Measurements from ENCODE around the gene RBCK1.
"Not testable (repeated sequence)": the region's sequence is repeated elsewhere in the genome, so short reads cannot be mapped to it uniquely, and the experiment has no call there.

RBCK1 gene

DNA sequence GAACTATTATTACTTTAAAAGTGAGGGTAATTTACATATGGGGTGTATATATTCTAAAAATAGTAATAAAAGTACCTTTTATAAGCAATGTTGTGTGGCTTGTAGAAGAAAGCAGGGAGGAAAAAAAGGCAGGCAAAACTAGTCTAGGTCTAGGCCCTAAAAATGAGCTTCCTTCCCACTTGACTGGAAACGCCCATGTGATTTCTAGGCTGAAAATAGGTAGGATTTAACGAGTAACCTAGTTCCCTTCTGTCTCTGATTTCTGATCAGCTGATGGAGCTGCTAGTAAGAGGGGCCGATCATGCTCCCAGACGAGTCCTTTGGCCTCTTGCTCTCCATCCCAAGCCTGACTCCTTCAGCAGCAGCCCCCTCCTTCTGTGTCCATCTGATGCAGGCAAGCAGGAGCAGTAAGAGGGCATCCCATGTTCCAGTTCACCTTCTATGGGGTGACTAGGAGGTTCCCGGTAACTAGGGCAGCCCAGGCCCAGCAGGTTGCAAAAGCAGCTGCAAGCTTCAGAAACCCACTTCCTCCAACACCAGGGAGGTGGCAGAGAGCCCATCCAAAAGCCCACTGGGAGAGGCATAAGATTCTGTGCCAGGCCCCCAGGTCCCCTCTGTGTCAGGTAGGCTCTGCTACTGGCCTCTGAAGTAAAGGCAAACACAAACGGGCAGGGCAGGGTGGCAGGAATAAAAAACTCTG lies 29.8 kb downstream of the RBCK1 start:
- H3K36me3 ChIP-seq (ENCODE audit: insufficient read depth, low read depth, low read length) = peaks cover 75% of the 10 kb centered on the region
- no peak overlapping the region for H3K4me3 ChIP-seq (ENCODE audit: low read length)

DNA sequence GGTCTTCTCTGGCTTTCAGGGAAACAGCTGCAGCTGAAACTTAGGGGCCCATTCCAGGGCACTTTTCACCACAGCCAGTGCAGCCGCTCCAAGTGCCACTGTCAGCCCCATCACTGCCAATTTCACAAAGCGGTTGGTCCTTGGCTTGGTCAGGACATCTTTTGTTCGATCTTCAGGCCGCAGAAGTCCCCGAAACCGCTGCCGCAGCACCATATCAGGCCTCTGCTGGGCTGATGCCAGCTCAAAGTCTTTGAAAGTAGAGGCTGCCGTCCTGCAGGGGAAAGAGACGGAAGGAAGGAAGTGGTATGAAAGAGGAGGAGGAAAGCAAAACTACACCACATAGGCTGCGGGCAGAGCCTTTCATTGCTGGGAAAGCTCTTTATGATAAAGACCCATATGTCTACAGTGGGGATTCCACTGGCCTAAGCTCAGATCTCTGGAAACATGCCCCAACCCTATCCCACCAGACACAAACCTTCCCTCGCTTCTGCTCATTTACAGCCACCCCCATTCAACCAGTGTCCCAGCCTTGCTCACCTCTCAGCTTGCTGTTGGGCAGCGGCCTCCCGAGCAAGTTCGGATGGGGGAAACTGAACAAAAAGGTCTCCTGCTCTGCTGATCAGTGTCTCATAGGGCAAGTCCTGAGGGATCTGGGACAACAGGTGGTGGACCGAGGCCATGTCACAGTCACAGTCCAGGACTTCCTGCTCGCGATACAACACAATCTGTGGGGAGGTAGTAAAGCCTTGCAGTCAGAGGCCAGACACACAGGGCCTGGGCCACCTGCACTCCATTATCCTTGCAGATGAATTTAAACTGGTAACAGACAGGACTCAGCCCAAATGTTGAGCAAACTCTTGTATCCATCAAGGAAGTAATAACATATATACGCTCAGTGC lies 30.7 kb downstream of the RBCK1 start:
- peaks cover 9% of the 10 kb centered on the region for H3K4me1 ChIP-seq (ENCODE audit: insufficient read depth, low read length)
- H3K9ac ChIP-seq (ENCODE audit: low read depth, low read length) = no peak overlapping the region
- no peaks in the 10 kb centered on the region for H3K9me3 ChIP-seq (ENCODE audit: insufficient read depth, low read depth, low read length)
- no peak overlapping the region for H3K27ac ChIP-seq (ENCODE audit: low read length)
- peaks cover 19% of the 10 kb centered on the region for H3K27me3 ChIP-seq (ENCODE audit: insufficient read depth, low read length)
- H3K4me3 ChIP-seq (ENCODE audit: low read length) = no peak overlapping the region
- H3K36me3 ChIP-seq (ENCODE audit: insufficient read depth, low read depth, low read length) = peaks cover 81% of the 10 kb centered on the region

More for the DNA sequence above, 29.8 kb downstream of the RBCK1 start:
- no peaks in the 10 kb centered on the region for H3K9me3 ChIP-seq (ENCODE audit: insufficient read depth, low read depth, low read length)
- H3K27me3 ChIP-seq (ENCODE audit: insufficient read depth, low read length) = peaks cover 28% of the 10 kb centered on the region
- peaks cover 13% of the 10 kb centered on the region for H3K4me1 ChIP-seq (ENCODE audit: insufficient read depth, low read length)
- no peak overlapping the region for H3K9ac ChIP-seq (ENCODE audit: low read depth, low read length)
- no peak overlapping the region for H3K27ac ChIP-seq (ENCODE audit: low read length)

DNA sequence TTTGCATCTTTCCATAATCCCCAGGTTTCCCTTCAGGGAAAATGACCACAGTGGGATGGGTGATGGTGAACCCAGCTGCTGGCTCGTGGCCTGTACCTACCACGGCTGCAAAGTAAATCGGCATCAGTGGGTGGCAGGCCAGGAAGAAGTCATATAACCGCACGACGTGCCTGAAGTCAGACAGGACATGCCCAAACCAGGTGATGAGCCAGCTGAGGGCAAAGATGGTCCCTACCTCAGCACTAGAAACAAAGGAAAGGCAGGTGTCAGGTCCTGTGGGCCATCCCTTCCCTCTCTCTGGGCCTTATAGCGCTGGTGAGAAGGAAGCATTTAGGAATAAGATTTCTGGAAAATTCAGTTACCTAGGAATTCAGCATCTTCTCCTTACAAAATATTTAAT lies 32.0 kb downstream of the RBCK1 start:
- Histone ChIP-seq H3K36me3 (ENCODE audit: insufficient read depth, low read depth, low read length) (peaks cover 90% of the 10 kb centered on the region), H3K27ac (ENCODE audit: low read length) (no peak overlapping the region), H3K9me3 (ENCODE audit: insufficient read depth, low read depth, low read length) (no peaks in the 10 kb centered on the region), H3K4me3 (ENCODE audit: low read length) (no peak overlapping the region), H3K4me1 (ENCODE audit: insufficient read depth, low read length) (no peaks in the 10 kb centered on the region), H3K9ac (ENCODE audit: low read depth, low read length) (no peak overlapping the region), H3K27me3 (ENCODE audit: insufficient read depth, low read length) (peaks cover 14% of the 10 kb centered on the region)

DNA sequence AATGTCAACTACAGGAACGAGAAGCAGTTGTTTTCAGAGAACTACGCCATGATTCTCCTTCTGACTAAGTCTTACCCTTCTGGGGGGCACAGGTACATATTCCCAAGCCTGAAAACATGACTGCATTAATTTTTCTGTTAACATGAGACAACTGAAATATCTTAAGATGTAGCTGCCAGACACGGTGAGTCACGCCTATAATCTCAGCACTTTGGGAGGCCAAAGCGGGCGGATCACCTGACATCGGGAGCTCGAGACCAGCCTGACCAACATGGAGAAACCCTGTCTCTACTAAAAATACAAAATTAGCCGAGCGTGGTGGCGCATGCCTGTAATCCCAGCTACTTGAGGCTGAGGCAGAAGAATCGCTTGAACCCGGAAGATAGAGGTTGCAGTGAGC lies 32.5 kb downstream of the RBCK1 start:
- H3K9me3 ChIP-seq (ENCODE audit: insufficient read depth, low read depth, low read length) = no peaks in the 10 kb centered on the region
- no peak overlapping the region for H3K9ac ChIP-seq (ENCODE audit: low read depth, low read length)
- H3K36me3 ChIP-seq (ENCODE audit: insufficient read depth, low read depth, low read length) = peaks cover 89% of the 10 kb centered on the region

DNA sequence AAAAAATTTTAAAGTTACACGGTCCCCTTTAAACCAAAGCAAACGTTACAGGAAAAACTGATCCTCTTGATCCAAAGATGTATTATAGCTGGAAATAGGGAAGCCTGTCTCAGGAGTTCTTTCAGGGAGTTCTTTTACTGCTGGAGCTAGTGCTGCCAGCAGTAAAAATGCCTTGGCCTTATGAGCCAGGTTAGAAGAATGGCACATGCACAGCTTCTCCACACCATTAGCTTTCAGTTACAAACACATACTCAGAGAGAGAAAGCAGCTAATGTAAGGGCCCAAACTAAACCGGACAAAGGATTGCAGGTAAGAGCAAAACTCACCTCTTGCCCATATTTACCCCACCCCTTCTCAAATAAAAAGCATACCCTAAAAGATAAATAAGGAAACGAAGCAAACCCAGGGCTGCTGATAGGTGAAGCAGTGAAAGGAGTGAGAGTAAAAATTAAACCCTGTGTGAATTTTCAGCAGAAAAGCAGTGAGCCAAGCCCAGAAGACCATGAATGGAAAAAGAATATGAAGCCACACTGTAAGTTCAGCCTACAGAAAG lies 35.2 kb downstream of the RBCK1 start:
- H3K4me1 ChIP-seq (ENCODE audit: insufficient read depth, low read length) = no peaks in the 10 kb centered on the region
- H3K4me3 ChIP-seq (ENCODE audit: low read length) = no peak overlapping the region
- H3K27me3 ChIP-seq (ENCODE audit: insufficient read depth, low read length) = no peaks in the 10 kb centered on the region
- no peaks in the 10 kb centered on the region for H3K9me3 ChIP-seq (ENCODE audit: insufficient read depth, low read depth, low read length)
- H3K27ac ChIP-seq (ENCODE audit: low read length) = no peak overlapping the region
- peaks cover 77% of the 10 kb centered on the region for H3K36me3 ChIP-seq (ENCODE audit: insufficient read depth, low read depth, low read length)
- H3K9ac ChIP-seq (ENCODE audit: low read depth, low read length) = no peak overlapping the region

More for the DNA sequence above, 32.5 kb downstream of the RBCK1 start:
- no peak overlapping the region for H3K27ac ChIP-seq (ENCODE audit: low read length)
- no peaks in the 10 kb centered on the region for H3K4me1 ChIP-seq (ENCODE audit: insufficient read depth, low read length)
- H3K4me3 ChIP-seq (ENCODE audit: low read length) = no peak overlapping the region
- H3K27me3 ChIP-seq (ENCODE audit: insufficient read depth, low read length) = peaks cover 9% of the 10 kb centered on the region

DNA sequence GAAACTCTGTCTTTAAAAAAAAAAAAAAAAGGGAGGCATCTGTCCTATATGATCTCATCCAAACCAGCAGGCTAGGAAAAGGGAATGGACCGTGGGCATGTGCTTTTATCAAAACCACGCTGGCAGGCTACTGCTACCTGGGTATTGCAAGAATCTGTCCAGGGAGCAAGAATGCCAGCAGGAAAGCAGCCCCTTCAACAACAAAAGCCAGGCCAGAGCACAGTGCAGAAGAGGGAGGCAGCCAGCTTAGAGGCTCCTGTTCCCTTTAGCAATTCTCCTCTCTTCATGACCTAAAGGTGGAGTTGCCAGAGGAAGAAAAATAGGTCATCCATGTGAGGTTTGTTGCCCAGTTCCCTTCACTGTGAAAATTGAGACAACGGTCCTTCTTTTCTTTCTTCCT lies 36.0 kb downstream of the RBCK1 start:
- no peaks in the 10 kb centered on the region for H3K4me1 ChIP-seq (ENCODE audit: insufficient read depth, low read length)
- H3K27me3 ChIP-seq (ENCODE audit: insufficient read depth, low read length) = no peaks in the 10 kb centered on the region
- H3K27ac ChIP-seq (ENCODE audit: low read length) = no peak overlapping the region
- peaks cover 69% of the 10 kb centered on the region for H3K36me3 ChIP-seq (ENCODE audit: insufficient read depth, low read depth, low read length)
- H3K9me3 ChIP-seq (ENCODE audit: insufficient read depth, low read depth, low read length) = no peaks in the 10 kb centered on the region
- H3K9ac ChIP-seq (ENCODE audit: low read depth, low read length) = no peak overlapping the region
- H3K4me3 ChIP-seq (ENCODE audit: low read length) = no peak overlapping the region

DNA sequence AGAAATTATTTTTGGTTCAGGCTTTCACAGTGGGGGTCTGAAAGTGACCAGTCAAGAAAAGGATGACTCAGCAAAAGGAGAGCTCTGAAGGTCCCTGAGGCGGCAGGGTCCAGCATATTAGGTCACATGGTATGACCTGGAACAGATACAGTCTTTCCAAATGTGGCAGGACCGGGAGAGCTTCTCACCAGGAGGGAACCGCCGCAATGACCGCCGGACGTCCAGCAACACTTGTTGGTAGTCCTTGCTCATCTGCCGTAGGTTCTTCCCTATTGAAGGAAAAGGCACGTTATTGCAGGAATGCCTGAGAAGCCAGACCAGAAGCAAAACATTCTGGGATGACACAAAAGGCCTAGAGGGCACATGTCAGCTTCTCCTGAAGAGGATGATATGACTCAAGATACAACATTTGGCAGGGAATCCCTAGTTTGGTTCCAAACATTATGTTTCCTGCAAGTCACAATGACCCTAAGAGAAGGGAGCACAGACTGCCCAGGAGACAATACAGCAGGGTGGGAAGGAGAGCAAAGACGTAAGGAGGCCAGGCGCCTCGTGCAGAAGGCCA lies 36.8 kb downstream of the RBCK1 start:
- H3K27me3 ChIP-seq (ENCODE audit: insufficient read depth, low read length) = no peaks in the 10 kb centered on the region
- H3K9ac ChIP-seq (ENCODE audit: low read depth, low read length) = no peak overlapping the region
- H3K9me3 ChIP-seq (ENCODE audit: insufficient read depth, low read depth, low read length) = no peaks in the 10 kb centered on the region
- peaks cover 61% of the 10 kb centered on the region for H3K36me3 ChIP-seq (ENCODE audit: insufficient read depth, low read depth, low read length)
- H3K4me1 ChIP-seq (ENCODE audit: insufficient read depth, low read length) = no peaks in the 10 kb centered on the region
- no peak overlapping the region for H3K27ac ChIP-seq (ENCODE audit: low read length)
- no peak overlapping the region for H3K4me3 ChIP-seq (ENCODE audit: low read length)

DNA sequence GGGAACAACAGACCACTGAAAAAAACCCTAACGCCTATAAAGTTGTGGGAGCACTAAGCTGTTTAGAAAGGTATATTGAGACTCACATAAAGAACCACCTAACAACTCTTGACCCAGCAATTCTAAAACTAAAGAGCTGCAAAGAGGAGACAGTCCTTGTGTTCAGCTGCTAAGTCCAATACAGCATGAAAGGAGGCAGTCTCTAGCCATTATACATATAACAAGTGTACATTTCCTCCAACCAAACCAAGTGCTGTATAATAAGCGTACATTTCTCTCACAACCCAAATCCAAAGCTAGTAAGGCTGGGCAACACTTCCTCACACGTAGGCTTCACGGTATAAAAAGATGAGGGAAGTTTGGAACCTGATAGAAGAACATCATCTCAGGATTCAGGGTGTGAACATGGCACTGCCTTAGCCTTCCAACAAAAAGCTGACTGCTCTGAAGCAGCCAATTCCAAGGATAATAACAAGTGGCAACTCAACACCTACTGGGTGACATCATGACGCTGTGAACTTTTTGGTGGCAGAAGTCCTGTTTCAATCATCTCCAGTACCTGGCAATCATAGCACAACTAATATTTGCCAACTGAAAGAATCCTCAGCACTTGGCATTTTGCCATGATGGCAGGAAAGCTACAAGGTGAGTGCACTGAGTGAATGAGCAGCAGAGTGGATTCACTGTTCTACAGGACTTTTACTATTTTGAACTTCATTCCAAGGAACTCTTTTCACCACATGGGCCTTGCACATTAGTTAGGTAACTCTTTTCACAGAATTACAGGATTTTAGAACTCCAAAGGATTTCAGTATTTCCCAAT lies 37.6 kb downstream of the RBCK1 start:
- Histone ChIP-seq H3K36me3 (ENCODE audit: insufficient read depth, low read depth, low read length) (peaks cover 53% of the 10 kb centered on the region), H3K4me3 (ENCODE audit: low read length) (no peak overlapping the region), H3K27me3 (ENCODE audit: insufficient read depth, low read length) (no peaks in the 10 kb centered on the region), H3K4me1 (ENCODE audit: insufficient read depth, low read length) (no peaks in the 10 kb centered on the region), H3K27ac (ENCODE audit: low read length) (no peak overlapping the region), H3K9ac (ENCODE audit: low read depth, low read length) (no peak overlapping the region), H3K9me3 (ENCODE audit: insufficient read depth, low read depth, low read length) (no peaks in the 10 kb centered on the region)

DNA sequence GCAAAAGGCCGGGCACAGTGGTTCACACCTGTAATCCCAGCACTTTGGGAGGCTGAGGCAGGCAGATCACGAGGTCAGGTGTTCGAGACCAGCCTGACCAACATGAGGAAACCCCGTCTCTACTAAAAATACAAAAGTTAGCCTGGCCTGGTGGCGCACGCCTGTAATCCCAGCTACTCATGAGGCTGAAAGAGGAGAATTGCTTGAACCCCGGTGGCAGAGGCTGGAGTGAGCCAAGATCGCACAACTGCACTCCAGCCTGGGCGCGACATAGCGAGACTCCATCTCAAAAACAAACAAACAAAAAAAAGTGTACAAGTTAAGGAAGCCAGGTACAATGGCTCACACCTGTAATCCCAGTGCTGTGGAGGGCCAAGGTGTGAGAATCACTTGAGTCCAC lies 43.9 kb downstream of the RBCK1 start:
- not testable (repeated sequence) for H3K27me3 ChIP-seq (ENCODE audit: insufficient read depth, low read length); H3K4me3 ChIP-seq (ENCODE audit: low read length); H3K27ac ChIP-seq (ENCODE audit: low read length); H3K9me3 ChIP-seq (ENCODE audit: insufficient read depth, low read depth, low read length); H3K4me1 ChIP-seq (ENCODE audit: insufficient read depth, low read length); H3K9ac ChIP-seq (ENCODE audit: low read depth, low read length); H3K36me3 ChIP-seq (ENCODE audit: insufficient read depth, low read depth, low read length)

DNA sequence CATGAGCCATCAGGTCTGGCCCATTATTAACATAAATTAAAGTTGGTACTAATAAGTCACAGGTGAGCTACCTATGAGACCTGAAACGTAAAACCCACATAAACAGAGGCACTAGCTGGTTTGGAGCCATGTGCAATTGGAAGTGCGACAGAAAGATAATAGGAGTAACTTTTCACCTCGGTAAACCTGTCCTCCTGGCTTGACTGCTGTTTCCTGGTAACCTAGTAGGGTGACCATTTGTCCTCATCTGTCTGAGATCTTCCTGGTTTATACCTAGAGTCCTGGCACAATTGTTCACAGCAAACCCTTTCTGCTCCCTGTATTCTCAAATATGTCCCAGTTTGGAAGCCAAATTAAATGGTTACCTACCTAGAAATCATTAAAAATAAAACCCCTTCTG lies 46.9 kb downstream of the RBCK1 start:
- Histone ChIP-seq H3K9me3 (ENCODE audit: insufficient read depth, low read depth, low read length) (no peaks in the 10 kb centered on the region), H3K4me3 (ENCODE audit: low read length) (no peak overlapping the region), H3K4me1 (ENCODE audit: insufficient read depth, low read length) (no peaks in the 10 kb centered on the region), H3K9ac (ENCODE audit: low read depth, low read length) (no peak overlapping the region), H3K27me3 (ENCODE audit: insufficient read depth, low read length) (no peaks in the 10 kb centered on the region), H3K27ac (ENCODE audit: low read length) (no peak overlapping the region), H3K36me3 (ENCODE audit: insufficient read depth, low read depth, low read length) (no peaks in the 10 kb centered on the region)

DNA sequence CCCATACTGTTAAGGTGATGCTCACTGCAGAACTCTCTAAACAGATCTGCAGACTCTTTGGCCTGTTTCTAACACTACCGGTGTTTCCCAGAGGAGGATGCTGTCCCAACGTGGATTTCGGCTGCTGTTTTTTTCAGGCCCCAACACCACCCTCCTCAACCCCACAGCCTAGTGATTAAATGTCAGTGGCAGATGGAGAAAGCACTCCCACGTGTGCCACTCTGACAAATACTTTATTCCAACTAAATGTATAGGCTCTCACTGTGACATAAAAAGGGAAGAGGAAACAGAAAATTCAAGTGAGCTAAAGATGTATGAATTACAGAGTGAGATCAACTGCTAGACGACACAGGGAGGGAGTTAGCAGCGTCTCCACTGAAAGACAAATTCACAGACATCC lies 50.7 kb downstream of the RBCK1 start:
- Histone ChIP-seq H3K36me3 (ENCODE audit: insufficient read depth, low read depth, low read length) (no peaks in the 10 kb centered on the region), H3K4me1 (ENCODE audit: insufficient read depth, low read length) (peaks cover 3% of the 10 kb centered on the region; the same call in 1 of the 2 replicates), H3K4me3 (ENCODE audit: low read length) (no peak overlapping the region), H3K9me3 (ENCODE audit: insufficient read depth, low read depth, low read length) (no peaks in the 10 kb centered on the region), H3K9ac (ENCODE audit: low read depth, low read length) (no peak overlapping the region), H3K27me3 (ENCODE audit: insufficient read depth, low read length) (peaks cover 21% of the 10 kb centered on the region), H3K27ac (ENCODE audit: low read length) (no peak overlapping the region)

All from iPS-20b (cell line).